Jurkat, Clone E6-1 (cell line): Measurements from ENCODE around the gene RPP14. TPM values are rescaled to one million over a fixed set of nuclear protein-coding genes. Genes with fewer than 3 reads are reported as not detected.
"Not testable (repeated sequence)": the region's sequence is repeated elsewhere in the genome, so short reads cannot be mapped to it uniquely, and the experiment has no call there.

Experiments used
- DNase-seq: peaks from one replicate; pipeline ENCODE4 v3.0.0-alpha.2; 2011; ENCODE audit warnings: low read depth, low spot score
- H3K4me3 ChIP-seq: 2 replicates; pipeline ENCODE4 v1.5.1; 2011; ENCODE audit warnings: mild to moderate bottlenecking, low read length, control low read depth, moderate library complexity
- polyA plus RNA-seq: library from polyadenylated mRNA; unstranded; fragments of >200 nt; gene quantifications from one replicate; pipeline ENCODE4 v1.2.1, GENCODE V29; 2012; ENCODE audit warnings: missing spikeins; ENCODE audit not compliant: insufficient read length, insufficient read depth

Gene RPP14
- polyA plus RNA-seq = 13.7 TPM

GRCh38 chr3:58305882-58306711, at the start of gene RPP14, which contains the start of gene HTD2:
Gene RPP14 (plus strand): TSS chr3:58306245. CDS start chr3:58310330, 4,085 bp downstream.
Gene HTD2 (plus strand): TSS chr3:58306520. CDS start chr3:58317614, 11,094 bp downstream.
- DNase-seq = peak; percentile 96
- H3K4me3 ChIP-seq = peak within 1 kb of the TSS; percentile 97

DNA sequence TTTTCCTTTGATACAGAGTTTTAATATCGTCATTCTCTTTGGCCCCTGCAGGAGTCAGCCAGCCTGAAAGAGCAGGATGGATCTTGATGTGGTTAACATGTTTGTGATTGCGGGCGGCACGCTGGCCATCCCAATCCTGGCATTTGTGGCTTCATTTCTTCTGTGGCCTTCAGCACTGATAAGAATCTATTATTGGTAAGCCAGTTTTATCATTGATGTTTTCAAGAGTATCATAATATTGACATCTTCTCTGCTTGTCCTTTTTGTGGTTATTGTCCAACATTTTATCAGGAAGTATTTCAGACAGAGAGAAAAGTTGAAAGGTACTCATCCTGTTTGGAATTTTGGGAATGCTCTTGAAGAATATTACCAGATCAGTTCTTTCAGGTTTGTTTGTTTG, 49.5 kb upstream of the RPP14 start:
- H3K4me3 ChIP-seq = no peak overlapping the region
- DNase-seq = no peak

DNA sequence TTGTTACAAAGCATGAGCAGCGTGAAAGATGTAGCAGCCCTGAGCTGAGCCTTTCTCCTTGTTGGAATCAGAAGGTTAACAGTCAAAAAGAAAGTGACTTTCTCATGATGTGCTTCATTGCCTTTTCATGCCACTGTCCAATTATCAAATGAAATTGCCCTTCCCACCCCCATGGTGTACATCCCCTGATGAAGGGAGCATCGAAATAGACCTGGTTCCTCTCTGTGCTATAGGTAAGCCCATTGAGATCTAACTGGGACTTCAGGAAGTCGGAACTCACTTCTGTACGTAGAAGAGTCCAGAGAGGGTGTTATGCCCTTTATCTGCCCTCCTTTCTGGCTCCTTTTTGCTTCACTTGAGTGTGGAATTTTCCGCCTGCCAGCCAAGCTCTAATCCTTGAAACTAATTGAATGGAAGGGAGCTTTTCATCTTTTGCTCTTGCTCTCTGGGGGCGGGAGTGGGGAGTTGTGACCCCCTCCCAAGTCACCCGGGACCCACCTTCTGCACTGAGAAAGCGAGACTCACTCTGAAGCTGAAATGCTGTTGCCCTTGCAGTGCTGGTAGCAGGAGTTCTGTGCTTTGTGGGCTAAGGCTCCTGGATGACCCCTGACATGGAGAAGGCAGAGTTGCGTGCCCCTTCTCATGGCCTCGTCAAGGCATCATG, 47.5 kb upstream of the RPP14 start:
- H3K4me3 ChIP-seq = no peak overlapping the region
- no peak for DNase-seq

- no peak for DNase-seq
- H3K4me3 ChIP-seq = no peak overlapping the region
These were observed 45.7 kb upstream of the RPP14 start for GRCh38 chr3:58260261-58260731.

DNA sequence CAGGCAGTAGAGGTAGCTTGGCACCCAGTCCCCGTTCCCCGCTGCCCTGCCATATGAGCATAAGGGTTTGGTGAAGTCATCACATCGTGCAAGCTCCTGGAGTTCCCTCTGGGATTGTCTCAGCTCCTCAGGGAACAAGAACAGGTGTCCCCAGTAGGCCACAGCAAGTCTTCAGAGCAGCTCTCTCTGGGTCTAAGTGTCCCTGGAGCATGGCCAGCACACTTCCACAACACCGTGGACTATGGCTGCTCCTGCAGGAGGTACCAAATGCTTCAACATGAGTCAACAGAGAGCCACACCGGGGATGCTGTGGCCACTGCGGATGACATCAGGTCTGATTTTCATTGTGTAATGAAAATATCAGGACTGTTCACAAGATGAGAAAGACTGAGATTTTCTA, 45.3 kb upstream of the RPP14 start:
- no peak overlapping the region for H3K4me3 ChIP-seq
- no peak for DNase-seq

DNA sequence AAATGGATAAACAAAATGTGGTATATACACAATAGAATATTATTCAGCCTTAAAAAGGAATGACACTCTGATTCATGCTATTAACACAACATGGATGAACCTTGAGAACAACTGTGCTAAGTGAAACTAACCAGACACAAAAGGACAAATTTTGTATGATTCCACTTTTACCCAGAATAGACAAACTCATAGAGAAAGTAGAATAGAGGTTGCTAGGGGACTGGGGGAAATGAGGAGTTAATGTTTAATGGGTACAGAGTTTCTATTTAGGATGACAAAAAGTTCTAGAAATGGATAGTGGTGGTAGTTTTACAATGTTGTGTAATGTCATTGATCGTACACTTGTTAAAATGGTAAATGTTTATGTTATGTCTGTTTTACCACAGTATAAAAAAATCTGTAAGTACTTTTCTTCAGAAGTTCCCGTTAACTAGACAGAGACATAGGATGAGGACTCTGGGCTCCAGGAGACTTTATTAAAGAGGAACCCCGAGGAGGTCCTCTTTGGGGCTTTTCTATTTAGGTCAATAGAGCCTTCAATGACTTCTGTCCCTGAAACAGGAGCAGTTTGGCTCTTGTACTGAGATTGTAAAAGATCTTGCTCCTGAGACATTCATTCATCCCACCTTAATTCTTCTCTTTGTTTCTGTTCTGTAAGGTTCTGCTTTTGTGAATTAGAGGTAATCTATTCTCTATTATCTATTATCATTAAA, 43.9 kb upstream of the RPP14 start:
- no peak overlapping the region for H3K4me3 ChIP-seq
- DNase-seq = no peak

- no peak for DNase-seq
- H3K4me3 ChIP-seq = no peak overlapping the region
These were observed 39.5 kb upstream of the RPP14 start for GRCh38 chr3:58266577-58266976.

- DNase-seq = not testable (repeated sequence)
These were observed 38.5 kb upstream of the RPP14 start for GRCh38 chr3:58267543-58267942.

GRCh38 chr3:58269356-58269755, 36.7 kb upstream of the RPP14 start:
- no peak for DNase-seq
- H3K4me3 ChIP-seq = no peak overlapping the region

More at GRCh38 chr3:58267543-58267942, 38.5 kb upstream of the RPP14 start:
- H3K4me3 ChIP-seq = not testable (repeated sequence)

DNA sequence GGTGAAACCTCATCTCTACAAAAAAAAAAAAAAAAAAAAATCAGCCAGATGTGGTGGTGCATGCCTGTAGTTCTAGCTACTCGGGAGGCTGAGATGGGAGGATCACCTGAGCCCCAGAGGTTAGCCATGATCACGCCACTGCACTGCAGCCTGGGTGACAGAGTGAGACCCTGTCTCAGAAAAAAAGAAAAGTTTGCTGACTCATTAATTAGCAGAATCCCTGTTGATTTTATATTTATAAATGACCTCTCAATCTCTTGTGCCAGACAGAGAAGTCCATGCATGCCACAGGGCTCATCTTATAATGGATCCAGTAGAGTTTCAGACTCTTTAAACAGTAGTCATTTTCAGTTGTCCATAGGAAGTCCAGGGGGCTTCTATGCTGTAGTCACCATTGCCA, 35.6 kb upstream of the RPP14 start:
- no peak overlapping the region for H3K4me3 ChIP-seq
- no peak for DNase-seq

DNA sequence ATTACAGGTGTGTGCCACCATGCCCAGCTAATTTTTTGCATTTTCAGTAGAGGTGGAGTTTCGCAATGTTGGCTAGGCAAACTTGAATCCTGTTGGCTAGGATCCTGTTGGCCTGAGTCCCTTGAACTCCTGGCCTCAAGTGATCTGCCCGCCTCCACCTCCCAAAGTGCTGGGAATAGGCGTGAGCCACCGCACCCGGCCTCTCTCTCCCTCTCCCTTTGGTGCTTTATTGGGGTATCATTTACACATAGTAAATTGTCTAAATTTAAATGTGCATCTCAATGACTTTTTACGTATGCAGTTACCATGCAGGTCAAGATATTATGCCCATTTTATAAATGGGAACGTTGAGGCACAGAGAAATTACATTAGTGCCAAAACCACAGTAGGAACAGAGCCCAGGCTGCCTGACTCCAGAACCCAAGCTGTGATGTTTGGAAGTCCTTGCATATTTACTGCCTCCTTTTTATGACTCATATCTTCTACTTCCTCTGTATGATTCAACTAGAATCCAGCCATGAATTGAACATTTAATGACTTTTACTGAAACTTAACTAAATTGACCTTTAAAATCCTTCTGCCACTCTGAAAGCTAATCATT, 34.0 kb upstream of the RPP14 start:
- H3K4me3 ChIP-seq = no peak overlapping the region
- no peak for DNase-seq

DNA sequence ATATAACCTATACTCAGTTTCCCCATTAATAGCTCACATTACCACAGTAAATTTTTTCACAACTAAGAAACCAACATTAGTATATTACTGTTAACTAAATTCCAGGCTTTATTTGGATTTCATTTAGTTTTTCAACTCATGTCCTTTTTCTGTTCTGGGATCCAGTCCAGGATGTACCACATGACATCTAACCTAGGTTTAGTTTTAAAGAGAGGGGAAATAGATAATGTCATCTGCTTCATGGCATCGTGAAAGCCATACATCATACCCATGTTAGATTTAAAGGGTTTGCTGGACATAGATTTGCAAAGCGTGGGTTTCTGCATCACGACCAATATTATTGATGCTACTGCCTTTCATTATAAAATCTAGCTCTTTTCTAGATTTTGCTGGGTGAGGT, 33.2 kb upstream of the RPP14 start:
- H3K4me3 ChIP-seq = no peak overlapping the region
- no peak for DNase-seq

DNA sequence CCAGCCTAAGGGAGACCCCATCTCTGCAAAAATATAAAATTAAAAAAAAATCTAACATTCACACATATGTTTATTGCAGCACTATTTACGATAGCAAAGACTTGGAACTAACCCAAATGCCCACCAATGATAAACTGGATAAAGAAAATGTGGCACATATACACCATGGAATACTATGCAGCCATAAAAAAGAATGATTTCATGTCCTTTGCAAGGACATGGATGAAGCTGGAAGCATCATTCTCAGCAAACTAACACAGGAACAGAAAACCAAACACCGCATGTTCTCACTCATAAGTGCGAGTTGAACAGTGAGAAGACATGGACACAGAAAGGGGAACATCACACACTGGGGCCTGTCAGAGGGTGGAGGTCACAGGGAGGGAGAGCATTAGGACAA, 32.7 kb upstream of the RPP14 start:
- not testable (repeated sequence) for H3K4me3 ChIP-seq, DNase-seq

GRCh38 chr3:58274027-58274614, 31.9 kb upstream of the RPP14 start:
- DNase-seq = no peak
- H3K4me3 ChIP-seq = no peak overlapping the region

- H3K4me3 ChIP-seq = no peak overlapping the region
- no peak for DNase-seq
These were observed 25.0 kb upstream of the RPP14 start for GRCh38 chr3:58281069-58281468.

DNA sequence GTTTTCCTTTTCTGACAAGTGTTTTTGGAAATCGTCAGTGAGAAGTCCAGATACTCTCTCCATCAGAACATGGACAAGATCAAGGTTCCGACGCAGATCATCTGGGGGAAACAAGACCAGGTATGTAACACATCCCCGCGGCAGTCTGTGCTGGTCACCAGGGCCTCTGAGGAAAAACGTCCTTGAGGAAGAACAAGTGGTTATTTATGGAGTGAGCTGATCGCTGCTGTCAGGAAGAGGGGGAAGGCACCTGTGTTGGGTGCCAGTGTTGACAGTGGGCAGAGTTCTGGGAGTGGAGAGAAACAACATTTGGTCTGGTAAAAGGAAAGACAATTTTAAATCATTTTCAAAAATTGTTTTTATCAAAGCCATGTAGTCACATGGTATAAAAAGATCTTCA, 20.7 kb upstream of the RPP14 start:
- H3K4me3 ChIP-seq = no peak overlapping the region
- DNase-seq = no peak

- H3K4me3 ChIP-seq = no peak overlapping the region
These were observed 18.7 kb upstream of the RPP14 start for GRCh38 chr3:58287354-58287753.

DNA sequence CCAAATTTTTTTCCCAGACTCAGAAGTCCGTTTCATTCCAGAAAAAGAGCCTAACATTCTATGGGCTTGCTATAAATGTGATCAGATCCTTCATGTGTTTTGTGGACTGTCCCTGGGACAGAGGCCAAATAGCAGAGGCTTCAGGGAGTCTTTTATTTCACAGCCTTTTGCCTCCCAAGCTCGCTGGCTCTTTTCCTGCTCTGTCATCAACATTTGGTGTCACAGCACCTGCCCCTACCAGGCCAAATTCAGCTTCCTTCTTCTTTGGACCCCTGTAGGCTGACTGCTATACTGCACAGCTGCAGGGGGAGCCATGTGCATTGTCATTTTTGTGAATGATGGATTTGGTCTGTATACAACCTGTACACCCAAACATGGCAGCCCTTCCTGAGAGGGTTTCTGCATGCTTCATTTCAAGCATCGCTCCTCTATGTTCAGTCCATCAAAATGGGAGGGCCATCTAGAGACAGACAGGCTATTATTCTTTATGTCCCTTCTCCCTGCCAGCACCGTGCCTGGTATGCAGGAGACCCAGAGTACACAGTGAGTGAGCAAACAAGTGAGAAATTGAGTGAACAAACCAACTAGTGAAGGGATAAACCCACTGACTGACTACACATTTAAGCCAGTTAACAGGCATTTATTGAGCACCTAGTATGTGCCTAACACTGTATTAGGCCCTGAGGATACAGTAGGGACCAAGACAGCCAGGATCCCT, 17.9 kb upstream of the RPP14 start:
- H3K4me3 ChIP-seq = no peak overlapping the region
- DNase-seq = no peak

More at GRCh38 chr3:58287354-58287753, 18.7 kb upstream of the RPP14 start:
- no peak for DNase-seq
